ENCODE measurements around the gene C2CD2L. TPM values are rescaled to one million over a fixed set of nuclear protein-coding genes. Genes with fewer than 3 reads are reported as not detected.

Gene C2CD2L
- total RNA-seq, 2 donors from 2014 or later: 16.5 to 26.4 TPM

DNA sequence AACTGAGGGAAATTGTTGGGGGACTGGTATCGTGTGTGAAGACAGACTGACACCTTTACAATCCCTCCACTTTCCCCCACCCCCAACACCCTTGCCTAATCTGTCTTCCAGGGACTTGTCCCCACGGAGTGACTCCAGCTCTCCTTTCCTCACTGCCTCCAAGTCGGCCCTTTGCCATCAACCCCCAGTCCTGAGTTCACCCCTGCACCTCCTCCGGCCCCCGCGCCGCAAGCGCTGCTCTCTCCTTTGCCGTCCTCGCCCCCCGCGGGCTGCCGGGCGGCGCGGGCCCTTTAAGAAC lies 41.5 kb downstream of the C2CD2L start:
- H3K27me3 Mint-ChIP-seq: peaks cover 30% of the 10 kb centered on the region
- H3K4me1 Mint-ChIP-seq: no peaks in the 10 kb centered on the region
- H3K4me3 Mint-ChIP-seq: peak overlapping the region; percentile 55
- ATAC-seq (replicated peaks): no peak
- H3K27ac Mint-ChIP-seq: no peak overlapping the region
- no peaks in the 10 kb centered on the region for H3K9me3 Mint-ChIP-seq
- H3K36me3 Mint-ChIP-seq (ENCODE audit: low read depth): no peaks in the 10 kb centered on the region

DNA sequence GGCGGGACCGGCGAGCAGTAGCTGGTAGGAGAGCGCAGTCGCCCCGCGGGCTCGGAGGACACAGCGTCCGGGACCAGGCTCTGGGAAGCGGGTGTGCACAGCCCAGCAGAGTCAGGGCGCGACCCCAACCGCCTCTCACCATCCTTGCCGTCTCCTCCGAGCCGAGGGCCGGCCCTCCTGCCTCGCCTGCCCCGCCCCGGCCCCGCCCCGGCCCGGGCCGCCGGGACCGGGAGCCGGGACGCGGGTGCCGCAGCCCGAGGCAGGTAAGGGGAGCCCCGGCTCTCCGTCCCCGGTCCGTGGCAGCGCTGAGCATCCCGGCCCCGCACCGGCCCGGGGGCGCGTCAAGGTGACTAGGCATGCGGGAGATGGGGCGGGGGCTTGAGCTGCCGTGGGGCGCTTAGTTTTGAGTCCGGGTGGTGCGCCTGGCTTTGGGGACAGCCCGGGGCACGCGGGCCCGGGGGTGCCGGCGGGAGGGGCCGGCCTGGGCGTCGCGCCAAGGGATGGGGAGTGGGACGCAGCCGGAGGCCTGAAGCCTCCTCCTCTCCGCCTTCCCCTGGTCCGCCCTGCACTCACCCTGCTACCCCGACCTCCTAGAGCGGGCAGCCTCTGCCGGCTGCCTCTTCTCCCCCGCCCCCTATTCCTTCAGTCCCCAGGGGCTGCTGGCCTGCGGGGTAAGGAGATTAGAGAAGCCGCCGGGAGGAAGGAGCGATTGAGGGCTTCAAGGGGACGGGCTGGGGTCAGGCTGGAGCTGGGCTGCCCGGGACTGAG lies 42.1 kb downstream of the C2CD2L start, which contains the start of gene ABCG4:
Gene ABCG4, plus strand, starts transcription at position 35 of the 768 bp plus-strand sequence. CDS start 914 bp downstream, outside the sequence.
- no peaks in the 10 kb centered on the region for H3K4me1 Mint-ChIP-seq
- ATAC-seq (replicated peaks): peak; percentile 66
- no peaks in the 10 kb centered on the region for H3K36me3 Mint-ChIP-seq (ENCODE audit: low read depth)
- no peaks in the 10 kb centered on the region for H3K9me3 Mint-ChIP-seq
- H3K27ac Mint-ChIP-seq: no peak within 1 kb of the TSS
- H3K27me3 Mint-ChIP-seq: peaks cover 27% of the 10 kb centered on the region
- peak within 1 kb of the TSS; percentile 55 for H3K4me3 Mint-ChIP-seq

DNA sequence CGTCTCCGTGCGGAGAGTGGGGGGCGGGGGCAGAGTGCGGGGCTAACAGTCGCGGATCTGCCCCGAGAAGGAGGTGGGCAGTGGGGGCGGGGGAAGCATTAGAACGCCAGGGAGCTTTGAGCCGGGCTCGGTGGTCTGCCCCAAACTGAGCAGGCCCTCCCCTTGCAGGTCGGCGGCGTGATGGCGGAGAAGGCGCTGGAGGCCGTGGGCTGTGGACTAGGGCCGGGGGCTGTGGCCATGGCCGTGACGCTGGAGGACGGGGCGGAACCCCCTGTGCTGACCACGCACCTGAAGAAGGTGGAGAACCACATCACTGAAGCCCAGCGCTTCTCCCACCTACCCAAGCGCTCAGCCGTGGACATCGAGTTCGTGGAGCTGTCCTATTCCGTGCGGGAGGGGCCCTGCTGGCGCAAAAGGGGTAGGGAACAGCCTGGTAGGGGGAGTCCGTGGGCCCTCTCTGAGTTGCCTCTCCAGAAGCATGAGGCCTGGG lies 42.7 kb downstream of the C2CD2L start:
- Mint-ChIP-seq H3K36me3 (ENCODE audit: low read depth) (no peaks in the 10 kb centered on the region), H3K4me1 (no peaks in the 10 kb centered on the region), H3K27me3 (peaks cover 27% of the 10 kb centered on the region), H3K4me3 (peak overlapping the region; percentile 33), H3K27ac (no peak overlapping the region), H3K9me3 (no peaks in the 10 kb centered on the region)
- ATAC-seq (replicated peaks): no peak

DNA sequence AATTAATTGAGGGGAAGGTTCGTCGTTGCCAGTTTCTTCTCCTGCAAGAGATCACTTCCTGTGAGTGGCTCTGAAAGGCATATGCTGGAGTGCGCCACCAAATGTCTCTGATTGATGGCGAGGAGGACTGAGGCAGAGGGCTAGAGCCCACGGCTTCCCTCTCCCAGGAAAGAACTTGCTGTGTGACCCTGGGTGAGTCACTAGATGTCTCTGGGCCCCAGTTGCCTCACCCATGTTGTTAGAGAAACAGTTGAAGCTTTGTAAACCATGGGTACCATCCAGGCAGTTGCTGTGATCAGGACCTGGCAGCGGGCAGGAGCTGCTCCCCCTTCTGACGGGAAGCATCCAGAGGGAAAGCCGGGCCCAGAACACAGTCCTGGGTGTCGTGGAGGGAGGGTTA lies 44.9 kb downstream of the C2CD2L start:
- no peaks in the 10 kb centered on the region for H3K4me1 Mint-ChIP-seq
- H3K27me3 Mint-ChIP-seq: peaks cover 18% of the 10 kb centered on the region
- H3K4me3 Mint-ChIP-seq: no peak overlapping the region
- no peak for ATAC-seq (replicated peaks)
- no peaks in the 10 kb centered on the region for H3K9me3 Mint-ChIP-seq
- no peak overlapping the region for H3K27ac Mint-ChIP-seq
- H3K36me3 Mint-ChIP-seq (ENCODE audit: low read depth): no peaks in the 10 kb centered on the region

DNA sequence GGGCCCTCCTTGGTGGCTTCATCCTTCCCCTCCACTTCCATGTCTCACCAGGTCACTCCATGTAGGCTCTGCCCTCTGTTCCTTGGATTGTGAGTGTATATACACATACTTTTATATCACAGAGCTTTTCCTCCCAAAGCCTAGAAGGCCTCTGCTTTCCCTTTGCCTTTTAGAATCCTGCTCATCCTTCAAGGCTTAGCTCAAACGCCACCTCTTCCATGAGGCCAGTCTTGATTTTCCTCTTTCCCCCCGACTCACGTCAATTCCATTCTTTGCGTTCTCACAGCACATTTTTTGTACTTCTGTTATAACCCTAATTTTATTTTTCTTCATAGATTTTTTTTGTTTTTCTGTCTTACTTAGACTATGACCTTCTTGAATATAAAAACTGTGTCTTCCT lies 45.5 kb downstream of the C2CD2L start:
- Mint-ChIP-seq H3K27me3 (peaks cover 13% of the 10 kb centered on the region), H3K9me3 (no peaks in the 10 kb centered on the region), H3K4me1 (no peaks in the 10 kb centered on the region), H3K36me3 (ENCODE audit: low read depth) (no peaks in the 10 kb centered on the region), H3K27ac (no peak overlapping the region), H3K4me3 (no peak overlapping the region)
- ATAC-seq (replicated peaks): no peak

DNA sequence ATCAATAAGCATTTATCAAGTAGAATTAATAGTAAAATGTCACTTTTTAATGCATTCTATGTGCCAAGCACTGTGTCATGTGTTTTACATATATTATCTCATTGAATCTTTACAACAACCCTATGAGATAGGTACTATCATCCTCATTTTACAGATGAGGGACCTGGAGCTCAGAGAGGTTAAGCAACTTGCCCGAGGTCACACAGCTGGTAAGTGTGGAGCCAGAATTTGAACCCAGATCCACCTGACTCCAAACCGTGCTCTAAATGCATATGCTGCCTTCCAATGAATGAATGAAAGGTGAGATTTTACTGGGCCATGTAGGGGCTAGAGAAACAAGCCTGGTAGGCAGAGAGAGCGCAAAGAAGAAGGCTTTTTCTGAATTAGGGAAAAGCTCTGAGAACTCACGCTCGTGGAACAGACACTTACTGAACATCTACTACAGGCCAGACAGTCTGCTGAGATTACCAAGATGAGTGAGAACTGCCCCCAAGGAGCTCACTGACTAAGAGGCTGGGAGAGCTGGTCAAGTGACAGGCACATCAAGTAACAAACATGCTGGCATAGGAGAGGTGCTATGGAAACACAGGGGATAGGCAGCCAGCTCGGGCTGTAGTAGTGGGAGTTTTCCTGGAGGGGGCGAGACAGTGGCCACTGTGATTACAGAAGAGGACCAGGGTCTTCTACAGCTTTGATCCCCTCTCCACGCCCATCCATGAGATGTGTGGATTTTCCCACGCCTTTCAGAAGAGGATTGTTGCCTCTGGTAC lies 46.1 kb downstream of the C2CD2L start:
- Mint-ChIP-seq H3K4me1 (no peaks in the 10 kb centered on the region), H3K27ac (no peak overlapping the region), H3K4me3 (no peak overlapping the region), H3K27me3 (peaks cover 7% of the 10 kb centered on the region), H3K9me3 (no peaks in the 10 kb centered on the region), H3K36me3 (ENCODE audit: low read depth) (no peaks in the 10 kb centered on the region)
- ATAC-seq (replicated peaks): no peak

DNA sequence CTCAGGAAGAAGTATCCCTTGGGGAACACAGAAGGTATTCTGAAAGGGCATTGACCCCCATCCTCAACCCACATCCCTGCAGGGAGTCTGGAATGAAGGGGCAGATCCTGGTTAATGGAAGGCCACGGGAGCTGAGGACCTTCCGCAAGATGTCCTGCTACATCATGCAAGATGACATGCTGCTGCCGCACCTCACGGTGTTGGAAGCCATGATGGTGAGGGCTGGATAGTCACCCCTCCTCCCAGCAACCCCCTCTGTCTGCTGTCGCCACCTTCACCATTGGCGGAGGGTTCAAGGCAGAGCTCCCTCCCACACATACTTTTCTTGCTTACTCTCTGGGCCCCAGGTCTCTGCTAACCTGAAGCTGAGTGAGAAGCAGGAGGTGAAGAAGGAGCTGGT lies 47.0 kb downstream of the C2CD2L start:
- Mint-ChIP-seq H3K27me3 (peaks cover 6% of the 10 kb centered on the region), H3K27ac (no peak overlapping the region), H3K9me3 (no peaks in the 10 kb centered on the region), H3K4me3 (no peak overlapping the region), H3K36me3 (ENCODE audit: low read depth) (no peaks in the 10 kb centered on the region), H3K4me1 (no peaks in the 10 kb centered on the region)
- ATAC-seq (replicated peaks): no peak

DNA sequence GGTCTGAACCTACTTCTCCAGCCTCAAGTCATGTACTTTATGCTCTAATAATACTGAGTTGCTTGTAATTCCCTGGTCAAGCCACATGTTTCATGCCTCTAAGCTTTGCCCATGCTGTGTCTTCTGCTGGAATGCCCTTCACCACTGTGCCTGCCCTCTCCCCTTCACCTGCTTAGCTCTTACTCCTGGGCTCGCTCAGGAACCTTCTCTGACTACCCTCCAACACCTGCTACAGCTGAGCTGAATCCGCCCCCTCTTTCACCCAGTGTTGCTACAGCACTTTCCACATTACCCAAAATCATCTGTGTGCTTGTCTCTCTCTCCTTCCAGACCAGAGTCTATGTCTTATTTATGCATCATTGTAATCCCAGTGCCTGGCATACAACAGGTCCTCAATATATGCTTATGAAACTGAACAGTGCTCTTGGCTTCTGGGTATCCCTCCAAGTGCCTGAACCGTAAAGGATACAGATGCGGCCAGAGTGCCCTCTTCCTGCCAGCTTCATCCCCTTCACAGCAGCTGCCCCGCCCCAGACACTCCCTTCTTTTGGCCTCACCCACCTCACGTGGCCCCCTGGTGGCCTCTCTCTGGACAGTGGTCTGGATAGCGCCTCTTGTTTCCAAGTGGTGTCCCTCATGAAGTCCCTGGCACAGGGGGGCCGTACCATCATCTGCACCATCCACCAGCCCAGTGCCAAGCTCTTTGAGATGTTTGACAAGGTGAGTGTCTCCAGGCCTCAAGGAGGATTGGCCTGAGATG lies 48.8 kb downstream of the C2CD2L start:
- ATAC-seq (replicated peaks): no peak
- Mint-ChIP-seq H3K9me3 (no peaks in the 10 kb centered on the region), H3K4me3 (no peak overlapping the region), H3K4me1 (no peaks in the 10 kb centered on the region), H3K27ac (no peak overlapping the region), H3K27me3 (peaks cover 6% of the 10 kb centered on the region), H3K36me3 (ENCODE audit: low read depth) (no peaks in the 10 kb centered on the region)

DNA sequence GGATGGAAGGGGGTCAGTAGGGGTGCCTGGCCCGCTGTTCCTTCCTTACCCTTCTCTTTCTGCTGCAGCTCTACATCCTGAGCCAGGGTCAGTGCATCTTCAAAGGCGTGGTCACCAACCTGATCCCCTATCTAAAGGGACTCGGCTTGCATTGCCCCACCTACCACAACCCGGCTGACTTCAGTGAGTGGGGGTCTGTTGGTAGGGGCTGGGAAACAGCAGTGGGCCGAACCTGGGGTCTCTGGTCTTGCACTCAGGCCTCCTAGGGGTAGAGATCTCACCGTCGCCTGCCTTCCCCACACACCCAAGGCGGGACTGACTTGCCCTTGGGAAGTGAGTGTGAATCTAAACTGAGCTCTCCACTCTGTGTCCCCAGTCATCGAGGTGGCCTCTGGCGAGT lies 49.4 kb downstream of the C2CD2L start:
- ATAC-seq (replicated peaks): no peak
- no peaks in the 10 kb centered on the region for H3K4me1 Mint-ChIP-seq
- peaks cover 6% of the 10 kb centered on the region for H3K27me3 Mint-ChIP-seq
- no peaks in the 10 kb centered on the region for H3K36me3 Mint-ChIP-seq (ENCODE audit: low read depth)
- no peaks in the 10 kb centered on the region for H3K9me3 Mint-ChIP-seq
- no peak overlapping the region for H3K4me3 Mint-ChIP-seq
- H3K27ac Mint-ChIP-seq: no peak overlapping the region

DNA sequence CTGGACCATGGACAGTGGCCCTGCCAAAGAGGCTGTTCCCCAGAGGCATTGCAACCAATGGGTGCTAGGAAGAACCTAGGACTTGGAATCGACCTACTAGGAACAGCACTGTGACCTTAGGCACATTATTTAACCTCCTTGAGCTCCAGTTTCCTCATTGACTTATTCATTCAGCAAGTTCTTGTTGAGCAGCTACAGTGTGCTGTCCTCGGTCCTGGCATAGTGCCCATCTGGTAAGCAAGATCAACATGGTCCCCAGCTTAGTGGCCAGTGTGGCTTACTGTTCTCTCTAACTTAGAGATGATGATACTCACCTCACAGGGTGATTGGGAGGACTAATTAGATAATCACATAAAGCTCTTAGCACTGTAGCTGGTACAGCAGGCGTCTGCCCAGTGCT lies 49.9 kb downstream of the C2CD2L start:
- Mint-ChIP-seq H3K27ac (no peak overlapping the region), H3K4me3 (no peak overlapping the region)

DNA sequence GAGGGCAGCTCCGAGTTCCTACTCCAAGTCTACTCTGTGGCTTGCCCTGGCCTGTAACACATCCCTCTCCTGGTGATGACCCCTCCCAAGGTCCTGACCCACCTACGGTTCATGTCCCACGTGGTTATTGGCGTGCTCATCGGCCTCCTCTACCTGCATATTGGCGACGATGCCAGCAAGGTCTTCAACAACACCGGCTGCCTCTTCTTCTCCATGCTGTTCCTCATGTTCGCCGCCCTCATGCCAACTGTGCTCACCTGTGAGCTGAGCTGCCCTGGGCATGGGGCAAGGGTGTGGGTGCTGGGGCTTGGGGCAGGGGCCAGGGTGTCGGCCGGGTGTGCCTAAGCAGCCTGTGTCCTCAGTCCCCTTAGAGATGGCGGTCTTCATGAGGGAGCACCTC lies 51.3 kb downstream of the C2CD2L start:
- no peak for ATAC-seq (replicated peaks)
- Mint-ChIP-seq H3K36me3 (ENCODE audit: low read depth) (no peaks in the 10 kb centered on the region), H3K27ac (no peak overlapping the region), H3K27me3 (peaks cover 3% of the 10 kb centered on the region), H3K4me1 (no peaks in the 10 kb centered on the region), H3K4me3 (no peak overlapping the region), H3K9me3 (no peaks in the 10 kb centered on the region)

More for the DNA sequence above, 49.9 kb downstream of the C2CD2L start:
- H3K9me3 Mint-ChIP-seq: no peaks in the 10 kb centered on the region
- ATAC-seq (replicated peaks): no peak
- peaks cover 6% of the 10 kb centered on the region for H3K27me3 Mint-ChIP-seq
- no peaks in the 10 kb centered on the region for H3K4me1 Mint-ChIP-seq
- H3K36me3 Mint-ChIP-seq (ENCODE audit: low read depth): no peaks in the 10 kb centered on the region

DNA sequence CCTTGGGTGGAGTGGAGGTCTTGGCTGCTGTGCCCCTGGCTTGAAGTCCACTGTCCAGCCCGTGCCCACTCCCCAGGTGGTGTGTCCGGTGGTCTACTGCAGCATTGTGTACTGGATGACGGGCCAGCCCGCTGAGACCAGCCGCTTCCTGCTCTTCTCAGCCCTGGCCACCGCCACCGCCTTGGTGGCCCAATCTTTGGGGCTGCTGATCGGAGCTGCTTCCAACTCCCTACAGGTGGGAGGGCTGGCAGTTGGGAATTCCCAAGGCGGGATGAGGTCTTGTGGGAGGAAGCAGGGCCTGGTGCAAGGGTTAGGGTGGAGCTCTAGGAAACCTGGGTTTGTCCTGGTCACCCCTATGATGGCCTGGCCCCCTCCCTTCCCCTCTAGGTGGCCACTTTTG lies 53.0 kb downstream of the C2CD2L start:
- H3K4me1 Mint-ChIP-seq: no peaks in the 10 kb centered on the region
- H3K27me3 Mint-ChIP-seq: peaks cover under 1% of the 10 kb centered on the region
- no peak overlapping the region for H3K4me3 Mint-ChIP-seq
- H3K9me3 Mint-ChIP-seq: no peaks in the 10 kb centered on the region
- no peak overlapping the region for H3K27ac Mint-ChIP-seq
- H3K36me3 Mint-ChIP-seq (ENCODE audit: low read depth): no peaks in the 10 kb centered on the region
- no peak for ATAC-seq (replicated peaks)

DNA sequence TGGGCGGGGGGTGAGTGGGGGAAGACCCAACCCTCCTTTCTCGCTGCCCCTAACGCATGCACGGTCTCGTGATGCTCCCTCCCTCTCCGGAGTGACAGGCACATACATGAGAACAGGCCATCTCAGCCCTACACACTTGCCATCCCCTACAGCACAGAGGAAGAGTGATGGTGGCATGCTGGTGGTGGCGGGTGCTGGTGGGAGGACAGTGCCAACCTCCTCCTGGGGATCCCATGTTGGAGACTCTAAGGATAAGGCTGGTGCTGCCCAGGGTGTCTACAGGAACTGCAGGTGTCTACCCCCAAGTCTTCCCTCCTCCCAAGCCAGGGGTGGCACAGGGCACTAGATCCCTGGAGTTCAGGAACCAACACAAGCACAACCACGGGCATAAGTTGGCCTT lies 54.7 kb downstream of the C2CD2L start:
- H3K9me3 Mint-ChIP-seq: no peaks in the 10 kb centered on the region
- H3K4me3 Mint-ChIP-seq: no peak overlapping the region
- no peaks in the 10 kb centered on the region for H3K4me1 Mint-ChIP-seq
- peak overlapping the region; percentile 53 for H3K27ac Mint-ChIP-seq
- H3K36me3 Mint-ChIP-seq (ENCODE audit: low read depth): no peaks in the 10 kb centered on the region
- no peaks in the 10 kb centered on the region for H3K27me3 Mint-ChIP-seq
- ATAC-seq (replicated peaks): no peak

DNA sequence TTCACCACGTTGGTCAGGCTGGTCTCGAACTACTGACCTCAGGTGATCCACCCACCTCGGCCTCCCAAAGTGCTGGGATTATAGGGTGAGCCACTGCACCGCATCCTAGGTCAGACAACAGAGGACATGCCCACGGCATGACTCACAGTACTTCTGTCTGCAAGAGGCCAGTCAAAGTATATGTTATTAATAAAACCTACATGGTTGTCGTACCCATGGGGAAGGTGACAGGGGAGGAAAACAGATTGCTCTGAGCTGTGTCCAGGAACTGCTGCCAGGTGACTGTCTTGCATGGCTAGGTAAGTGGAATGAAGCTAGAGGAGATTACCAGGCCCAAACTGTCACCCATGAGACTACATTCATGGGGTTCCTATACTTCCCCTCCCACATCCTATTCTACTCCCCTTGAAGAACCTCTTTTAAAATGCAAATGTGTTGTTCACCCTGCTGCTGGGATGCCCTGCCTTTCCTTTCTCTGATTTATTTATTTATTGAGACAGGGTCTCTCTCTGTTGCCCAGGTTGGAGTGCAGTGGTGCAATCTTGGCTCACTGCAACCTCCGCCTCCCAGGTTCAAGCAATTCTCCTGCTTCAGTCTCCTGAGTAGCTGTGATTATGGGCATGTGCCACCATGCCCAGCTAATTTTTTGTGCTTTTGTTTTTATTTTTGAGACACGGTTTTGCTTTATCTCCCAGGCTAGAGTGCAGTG lies 59.4 kb downstream of the C2CD2L start:
- no peaks in the 10 kb centered on the region for H3K27me3 Mint-ChIP-seq
- H3K4me3 Mint-ChIP-seq: no peak overlapping the region
- H3K27ac Mint-ChIP-seq: no peak overlapping the region
- no peaks in the 10 kb centered on the region for H3K4me1 Mint-ChIP-seq
- no peaks in the 10 kb centered on the region for H3K36me3 Mint-ChIP-seq (ENCODE audit: low read depth)
- no peaks in the 10 kb centered on the region for H3K9me3 Mint-ChIP-seq
- ATAC-seq (replicated peaks): no peak
